GM12874 (cell line): ENCODE data around the gene CFHR3.
"Not testable (repeated sequence)": the region's sequence is repeated elsewhere in the genome, so short reads cannot be mapped to it uniquely, and the experiment has no call there.

Experiments
- TF ChIP-seq, protein P1 (sequence below): IDR thresholded peaks from 2 replicates; pipeline ENCODE4 v1.5.1; 2011; ENCODE audit warnings: low read depth, mild to moderate bottlenecking, control low read depth, low read length, moderate library complexity; ENCODE audit not compliant: insufficient read depth

CFHR3 gene

DNA sequence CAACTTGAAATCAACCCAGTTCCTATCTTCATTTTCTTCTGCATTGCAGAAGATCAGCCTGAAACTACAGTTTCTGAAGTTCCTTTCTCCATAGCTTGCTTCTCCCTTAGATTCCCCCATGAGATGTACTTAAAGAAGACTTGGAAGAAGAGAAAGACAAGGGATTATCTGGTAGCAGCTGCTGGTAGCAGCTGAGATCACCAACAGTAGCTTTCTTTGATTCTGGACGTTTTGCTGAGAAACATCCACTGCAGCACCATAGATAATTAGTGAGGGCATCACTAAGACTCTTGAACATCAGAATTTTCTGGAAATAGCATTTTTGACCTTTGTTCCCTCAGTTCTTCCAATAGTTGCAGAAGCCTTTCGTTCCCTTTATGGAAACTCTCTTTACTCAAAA, 465 bp upstream of the CFHR3 start:
- TF ChIP-seq, protein P1, sequence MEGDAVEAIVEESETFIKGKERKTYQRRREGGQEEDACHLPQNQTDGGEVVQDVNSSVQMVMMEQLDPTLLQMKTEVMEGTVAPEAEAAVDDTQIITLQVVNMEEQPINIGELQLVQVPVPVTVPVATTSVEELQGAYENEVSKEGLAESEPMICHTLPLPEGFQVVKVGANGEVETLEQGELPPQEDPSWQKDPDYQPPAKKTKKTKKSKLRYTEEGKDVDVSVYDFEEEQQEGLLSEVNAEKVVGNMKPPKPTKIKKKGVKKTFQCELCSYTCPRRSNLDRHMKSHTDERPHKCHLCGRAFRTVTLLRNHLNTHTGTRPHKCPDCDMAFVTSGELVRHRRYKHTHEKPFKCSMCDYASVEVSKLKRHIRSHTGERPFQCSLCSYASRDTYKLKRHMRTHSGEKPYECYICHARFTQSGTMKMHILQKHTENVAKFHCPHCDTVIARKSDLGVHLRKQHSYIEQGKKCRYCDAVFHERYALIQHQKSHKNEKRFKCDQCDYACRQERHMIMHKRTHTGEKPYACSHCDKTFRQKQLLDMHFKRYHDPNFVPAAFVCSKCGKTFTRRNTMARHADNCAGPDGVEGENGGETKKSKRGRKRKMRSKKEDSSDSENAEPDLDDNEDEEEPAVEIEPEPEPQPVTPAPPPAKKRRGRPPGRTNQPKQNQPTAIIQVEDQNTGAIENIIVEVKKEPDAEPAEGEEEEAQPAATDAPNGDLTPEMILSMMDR, result no peak

DNA sequence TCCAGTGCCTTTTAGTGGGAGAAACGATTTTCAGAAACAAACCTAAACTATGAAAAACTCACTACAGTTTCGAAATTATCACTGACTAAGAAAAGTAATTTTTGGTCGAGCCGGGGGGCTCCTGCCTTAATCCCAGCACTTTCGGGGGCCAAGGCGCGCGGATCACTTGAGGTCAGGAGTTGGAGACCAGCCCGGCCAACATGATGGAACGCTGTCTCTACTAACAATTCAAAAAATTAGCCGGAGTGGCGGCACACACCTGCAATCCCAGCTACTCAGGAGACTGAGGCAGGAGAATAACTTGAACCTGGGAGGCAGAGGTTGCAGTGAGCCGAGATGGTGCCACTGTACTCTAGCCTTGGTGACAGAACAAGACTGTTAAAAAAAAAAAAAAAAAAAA, 3.0 kb downstream of the CFHR3 start:
- TF ChIP-seq, protein P1, result no peak

DNA sequence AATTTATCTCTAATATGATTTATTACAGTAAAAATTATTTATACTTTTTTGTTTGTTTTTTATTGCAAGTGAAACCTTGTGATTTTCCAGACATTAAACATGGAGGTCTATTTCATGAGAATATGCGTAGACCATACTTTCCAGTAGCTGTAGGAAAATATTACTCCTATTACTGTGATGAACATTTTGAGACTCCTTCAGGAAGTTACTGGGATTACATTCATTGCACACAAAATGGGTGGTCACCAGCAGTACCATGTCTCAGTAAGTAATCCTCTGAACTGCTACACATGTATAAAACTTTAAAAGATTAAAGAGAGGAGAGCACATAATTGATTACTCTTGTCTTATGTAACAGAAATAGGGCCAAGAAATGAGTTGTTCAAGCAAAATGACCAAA, 4.5 kb downstream of the CFHR3 start:
- TF ChIP-seq, protein P1, result no peak

DNA sequence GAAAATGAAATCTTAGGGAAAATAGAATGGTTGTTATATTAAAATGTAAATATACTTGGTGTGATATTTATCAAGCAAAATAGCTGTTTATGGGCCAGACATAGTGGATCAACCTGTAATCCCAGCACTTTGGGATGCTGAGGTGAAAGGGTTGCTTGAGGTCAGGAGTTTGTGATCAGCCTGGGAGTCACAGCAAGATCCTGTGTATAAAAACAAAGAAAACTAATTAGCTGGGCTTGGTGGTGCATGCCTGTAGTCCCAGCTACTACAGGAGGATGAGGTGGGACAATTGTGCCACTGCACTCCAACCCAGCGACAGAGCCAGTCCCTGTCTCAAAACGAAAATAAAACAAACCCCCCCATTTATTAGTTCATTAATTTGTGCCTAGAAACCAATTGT, 23.3 kb downstream of the CFHR3 start:
- TF ChIP-seq, protein P1, result no peak

DNA sequence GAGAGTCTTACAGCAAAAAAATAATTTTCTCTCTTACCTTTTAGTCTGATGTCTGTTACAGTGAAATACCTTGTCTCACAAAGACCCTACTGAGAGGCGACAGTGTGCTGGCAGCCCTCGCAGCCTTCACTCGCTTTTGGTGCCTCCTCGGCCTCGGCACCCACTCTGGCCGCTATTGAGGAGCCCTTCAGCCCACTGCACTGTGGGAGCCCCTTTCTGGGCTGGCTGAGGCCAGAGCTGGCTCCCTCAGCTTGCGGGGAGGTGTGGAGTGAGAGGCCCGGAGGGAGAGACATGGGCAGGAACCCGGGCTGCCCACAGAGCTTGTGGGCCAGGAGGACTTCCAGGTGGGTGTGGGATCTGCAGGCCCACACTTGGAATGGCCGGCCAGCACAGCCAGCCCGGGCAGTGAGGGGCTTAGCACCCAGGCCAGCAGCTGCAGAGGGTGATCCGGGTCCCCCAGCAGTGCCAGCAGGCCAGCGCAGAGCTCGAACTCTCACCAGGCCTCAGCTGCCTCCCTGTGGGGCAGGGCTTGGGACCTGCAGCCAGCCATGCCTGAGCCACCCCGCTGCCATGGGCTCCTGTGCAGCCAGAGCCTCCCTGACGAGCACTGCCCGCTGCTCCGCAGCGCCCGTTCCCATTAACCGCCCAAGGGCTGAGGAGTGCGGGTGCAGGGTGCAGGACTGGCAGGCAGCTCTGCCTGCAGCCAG, 34.0 kb downstream of the CFHR3 start:
- TF ChIP-seq, protein P1, result no peak

DNA sequence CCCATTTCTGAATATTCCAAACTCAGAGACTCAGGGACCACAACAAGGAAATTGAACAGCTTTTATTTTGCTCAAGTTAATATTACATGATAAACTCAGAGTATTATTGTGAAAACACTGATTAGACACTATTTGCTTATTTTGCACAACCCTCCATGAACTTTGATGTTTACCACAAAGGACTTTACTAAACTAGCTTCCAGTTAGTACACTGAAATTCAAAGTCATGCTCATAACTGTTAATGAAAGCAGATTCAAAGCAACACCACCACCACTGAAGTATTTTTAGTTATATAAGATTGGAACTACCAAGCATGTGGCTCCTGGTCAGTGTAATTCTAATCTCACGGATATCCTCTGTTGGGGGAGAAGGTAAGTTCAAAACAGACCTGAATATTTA, 44.9 kb downstream of the CFHR3 start, which contains the start of gene CFHR1:
Gene CFHR1 (plus strand): TSS at position 201 of the 400 bp plus-strand sequence. CDS start 114 bp downstream, at position 315.
- TF ChIP-seq, protein P1, result not testable (repeated sequence)
